ENCODE measurements around the gene RBM3.
A peak's percentile ranks its signal among the peaks of the same experiment; 100 is the strongest.

Gene RBM3

DNA sequence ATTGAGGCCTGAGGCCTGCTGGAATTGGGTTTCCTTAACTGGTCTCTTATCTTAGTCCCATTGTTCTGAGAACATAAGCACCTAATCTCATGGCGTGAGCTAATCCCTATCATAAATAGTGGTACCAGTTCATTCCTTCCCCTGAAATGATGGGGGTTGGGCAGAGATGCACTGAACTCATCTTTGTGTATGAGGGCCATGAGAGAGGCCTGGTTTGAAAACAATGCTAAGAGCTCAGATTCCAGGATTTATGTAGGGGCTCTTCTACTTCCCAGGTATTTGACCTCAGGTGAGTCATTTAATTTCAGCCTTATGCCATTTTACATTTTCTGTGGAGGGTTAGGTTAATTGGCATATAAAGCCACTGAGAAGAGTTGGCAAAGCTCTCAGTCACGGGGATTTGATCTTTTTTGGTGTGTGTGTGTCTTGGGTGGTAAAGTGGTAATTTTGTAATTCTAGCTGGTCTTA lies 4.4 kb downstream of the RBM3 start:
- no peak for DNase-seq

DNA sequence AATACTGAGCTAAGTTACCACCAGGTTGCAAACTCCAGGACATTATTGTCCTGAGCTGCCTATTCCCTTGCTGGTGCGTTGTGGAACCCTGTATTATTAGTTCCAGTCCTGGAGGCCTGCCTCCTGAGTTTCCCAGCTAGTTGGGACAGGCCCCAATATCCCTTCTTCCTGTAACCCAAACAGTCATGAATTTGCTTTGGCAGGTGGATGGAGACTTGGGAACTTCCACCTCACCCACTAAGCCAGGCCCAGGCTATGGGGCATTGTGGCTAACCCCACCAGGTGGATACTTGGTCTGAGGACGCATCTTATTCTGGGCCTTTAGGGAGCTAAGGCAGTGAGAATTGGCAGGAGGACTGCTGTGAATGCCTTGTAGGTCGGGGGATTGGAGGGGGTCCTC lies 5.0 kb downstream of the RBM3 start:
- no peak for DNase-seq

DNA sequence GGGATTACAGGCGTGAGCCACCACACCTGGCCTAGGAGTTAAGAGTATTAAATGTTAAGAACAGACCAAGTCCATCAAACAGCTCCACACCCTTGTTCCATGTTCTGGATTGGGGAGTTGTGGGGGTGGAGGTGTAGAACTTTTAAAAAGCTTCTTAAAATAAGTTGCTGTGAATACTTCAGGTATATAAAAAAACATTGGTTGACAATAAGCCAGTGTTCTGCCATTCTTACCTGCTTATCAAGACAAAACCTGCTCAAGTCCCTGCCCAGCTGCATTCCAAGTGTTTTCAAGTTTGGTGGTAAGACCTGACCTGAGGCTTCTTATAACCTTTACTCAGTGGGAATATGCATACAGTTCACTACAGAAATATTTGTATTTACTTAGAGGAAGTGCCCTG lies 6.4 kb downstream of the RBM3 start:
- no peak for DNase-seq

GRCh38 chrX:48584698-48585097 lies 10.4 kb downstream of the RBM3 start:
- no peak for DNase-seq

DNA sequence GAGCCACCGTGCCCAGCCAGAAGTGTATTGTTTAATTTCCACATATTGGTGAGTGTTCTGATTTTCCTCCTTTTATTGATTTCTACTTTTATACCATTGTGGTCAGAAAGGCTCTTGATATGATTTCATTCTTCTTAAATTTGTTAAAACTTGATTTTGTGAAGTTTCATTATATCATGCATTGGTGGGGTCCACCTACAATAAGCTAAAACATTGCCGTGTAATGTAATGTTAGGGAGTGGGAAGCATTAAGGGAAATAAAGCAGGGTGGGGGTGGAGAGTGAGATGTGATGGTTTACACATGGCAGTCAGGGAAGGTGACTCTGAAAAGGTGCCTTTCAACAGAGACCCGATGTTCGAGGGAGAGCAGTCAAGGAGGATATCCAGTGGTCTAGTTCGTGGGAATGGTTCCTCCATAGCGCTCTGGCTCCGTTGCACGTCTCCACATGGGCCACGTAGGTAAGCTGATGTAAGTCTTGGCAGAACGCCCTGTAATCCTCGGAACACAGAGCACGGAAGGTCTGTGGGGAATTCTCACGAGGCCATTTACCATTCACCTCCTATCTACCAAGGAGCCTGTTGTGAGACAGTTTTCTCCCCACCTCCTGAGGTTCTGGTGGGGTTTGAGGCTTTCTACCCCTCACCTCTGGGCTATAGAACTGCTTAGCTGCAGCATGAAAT lies 15.3 kb downstream of the RBM3 start:
- no peak for DNase-seq

DNA sequence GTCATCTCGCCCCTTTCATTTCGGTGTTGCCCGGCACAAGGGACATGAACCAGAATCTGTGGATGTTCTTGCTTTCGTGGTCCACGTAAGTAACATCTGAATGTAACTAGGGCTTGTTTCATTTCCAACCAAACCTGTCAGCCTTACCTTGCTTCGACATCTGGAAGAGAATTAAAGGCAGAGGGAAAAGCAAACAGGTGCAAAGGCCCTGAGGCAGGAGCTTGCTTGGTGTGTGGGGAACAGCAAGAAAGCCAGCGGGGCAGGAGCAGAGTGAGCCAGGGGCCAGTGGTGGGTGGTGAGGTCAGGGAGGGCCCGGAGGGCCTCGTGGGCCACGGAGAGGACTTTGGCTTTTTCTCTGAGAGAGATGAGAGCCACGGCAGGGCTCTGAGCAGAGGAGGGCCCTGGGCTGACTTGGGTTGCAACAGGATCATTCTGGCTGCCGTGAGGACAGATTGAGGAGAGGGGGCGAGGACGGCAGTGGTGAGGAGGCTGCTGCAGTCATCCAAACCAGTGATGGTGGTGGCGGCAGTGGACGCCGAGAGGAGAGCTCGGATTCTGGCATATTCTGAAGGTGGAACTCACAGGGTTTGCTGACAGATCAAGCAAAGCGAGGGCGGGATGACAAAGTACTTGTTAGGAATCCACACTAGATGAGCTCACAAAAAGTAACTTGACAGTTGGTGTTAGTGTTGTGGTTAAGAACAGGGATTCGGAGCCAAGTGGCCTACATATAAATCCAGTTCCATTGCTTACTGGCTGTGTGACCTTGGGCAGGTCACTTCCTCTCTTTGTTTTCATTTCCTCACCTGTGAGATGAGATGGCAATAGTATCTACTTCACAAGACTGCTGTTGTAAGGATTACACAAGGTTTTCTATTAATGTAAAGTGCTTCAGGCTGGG lies 16.2 kb downstream of the RBM3 start:
- no peak for DNase-seq

DNA sequence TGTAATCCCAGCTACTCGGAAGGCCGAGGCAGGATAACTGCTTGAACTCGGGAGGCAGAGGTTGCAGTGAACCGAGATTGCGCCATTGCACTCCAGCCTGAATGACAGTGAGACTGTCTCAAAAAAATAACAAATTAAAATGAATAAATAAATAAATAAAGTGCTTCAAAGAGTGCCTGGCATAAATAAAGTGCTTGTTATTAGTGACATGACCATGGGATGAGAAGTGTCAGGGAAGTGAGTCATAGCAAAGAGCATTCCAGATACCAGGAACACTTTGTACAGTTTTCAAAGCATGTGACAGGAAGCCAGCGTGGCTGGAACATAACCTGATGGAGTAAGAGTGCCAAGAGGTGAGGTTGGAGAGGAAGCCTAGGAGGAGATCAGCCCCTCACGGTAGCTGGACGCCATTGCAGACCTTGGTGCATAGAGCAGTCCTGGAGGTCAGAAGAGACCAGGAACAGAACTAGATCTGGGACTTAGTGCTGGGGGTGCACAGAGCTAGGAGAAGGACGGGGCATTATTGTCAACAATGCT lies 17.0 kb downstream of the RBM3 start:
- DNase-seq = no peak

DNA sequence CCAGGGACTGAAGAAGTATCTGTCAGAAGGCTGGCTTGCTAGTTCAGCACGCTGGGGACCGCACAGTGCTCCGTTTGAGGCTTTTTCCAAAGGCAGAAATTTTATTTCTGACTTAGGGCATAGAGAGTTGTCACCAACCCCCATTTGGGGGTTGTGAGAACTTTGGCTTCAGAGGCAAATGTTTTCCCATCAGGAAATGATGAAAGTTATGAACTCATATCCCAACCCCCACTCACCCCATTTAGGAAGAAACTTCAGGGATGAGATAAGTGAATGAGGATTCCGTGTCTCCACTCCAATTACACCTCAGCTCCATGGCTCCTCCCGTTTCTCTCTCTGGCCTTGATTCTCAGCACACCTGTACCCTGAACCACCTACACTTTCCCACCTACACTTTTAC lies 18.7 kb downstream of the RBM3 start:
- no peak for DNase-seq

GRCh38 chrX:48595929-48596328 lies 21.6 kb downstream of the RBM3 start:
- no peak for DNase-seq

DNA sequence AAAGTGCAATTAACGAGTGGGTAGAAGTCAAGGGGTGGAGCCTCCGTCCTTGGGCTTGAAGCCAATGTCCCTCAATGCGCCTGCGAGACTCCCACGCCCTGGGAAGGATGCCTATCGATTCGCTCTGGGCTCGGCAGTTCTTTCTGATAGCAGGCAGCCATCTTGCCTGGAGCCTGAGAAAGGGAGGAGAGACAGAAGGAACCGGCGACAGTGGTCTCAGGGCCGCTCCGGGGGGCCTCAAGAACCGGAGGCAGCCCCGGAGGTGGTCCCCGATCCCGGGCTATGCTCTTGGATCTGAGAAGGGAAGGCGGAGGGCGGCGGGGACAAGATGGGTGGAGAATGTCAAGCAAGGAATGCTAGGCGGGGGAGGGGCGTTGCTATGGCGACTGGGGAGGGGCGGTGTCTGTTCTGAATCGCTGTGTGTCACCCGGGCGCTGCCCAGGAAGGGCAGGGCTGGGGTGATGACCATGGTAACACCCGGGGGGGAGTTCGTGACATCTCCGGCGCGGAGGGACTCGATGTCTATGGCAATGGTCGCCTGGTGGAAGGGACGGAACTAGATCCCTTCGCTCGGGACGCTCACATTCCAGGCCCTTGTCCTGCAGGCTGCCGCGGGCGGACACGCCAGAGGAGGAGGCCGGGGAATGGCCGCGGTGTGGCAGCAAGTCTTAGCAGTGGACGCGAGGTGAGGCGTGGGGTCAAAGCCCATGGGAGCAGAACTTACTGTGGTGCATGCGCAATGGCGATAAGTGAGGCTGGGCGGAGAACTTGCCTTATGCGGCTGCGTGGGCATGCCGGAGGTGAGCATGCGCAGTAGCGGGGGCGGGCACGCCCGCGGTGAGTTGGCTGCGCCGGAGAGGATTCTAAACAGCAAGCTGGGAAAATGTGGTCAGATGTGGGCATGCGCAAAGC lies 23.3 kb downstream of the RBM3 start, which contains the start of gene WDR13:
Gene WDR13, plus strand, starts transcription at position 140 of the 912 bp plus-strand sequence. Its CDS starts 505 bp downstream, at position 645.
- peak; percentile 80 for DNase-seq

DNA sequence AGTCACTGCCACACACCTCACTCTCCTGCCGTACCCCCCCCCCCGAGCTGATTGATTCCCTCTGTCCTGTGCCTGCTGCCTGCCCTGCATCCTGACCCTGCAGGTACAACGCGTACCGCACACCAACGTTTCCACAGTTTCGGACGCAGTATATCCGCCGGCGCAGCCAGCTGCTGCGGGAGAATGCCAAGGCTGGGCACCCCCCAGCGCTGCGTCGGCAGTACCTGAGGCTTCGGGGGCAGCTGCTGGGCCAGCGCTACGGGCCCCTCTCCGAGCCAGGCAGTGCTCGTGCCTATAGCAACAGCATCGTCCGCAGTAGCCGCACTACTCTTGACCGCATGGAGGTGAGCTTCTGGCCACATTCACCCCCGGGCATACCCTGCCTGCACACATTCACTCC lies 24.3 kb downstream of the RBM3 start:
- no peak for DNase-seq

DNA sequence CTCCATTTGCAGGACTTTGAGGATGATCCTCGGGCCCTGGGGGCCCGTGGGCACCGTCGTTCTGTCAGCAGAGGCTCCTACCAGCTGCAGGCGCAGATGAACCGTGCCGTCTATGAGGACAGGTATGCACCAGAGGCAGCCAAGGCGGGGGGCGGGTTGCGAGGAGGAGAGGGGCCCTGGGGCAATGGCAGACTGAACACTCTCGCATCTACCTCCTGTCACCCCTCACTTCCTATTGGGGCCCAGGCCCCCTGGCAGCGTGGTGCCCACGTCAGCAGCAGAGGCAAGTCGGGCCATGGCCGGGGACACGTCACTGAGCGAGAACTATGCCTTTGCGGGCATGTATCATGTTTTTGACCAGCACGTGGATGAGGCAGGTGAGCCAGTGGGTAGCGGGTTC lies 25.1 kb downstream of the RBM3 start:
- no peak for DNase-seq

GRCh38 chrX:48600226-48600625 lies 25.9 kb downstream of the RBM3 start:
- DNase-seq = no peak

- no peak for DNase-seq
Measured at GRCh38 chrX:48601741-48602394, 27.6 kb downstream of the RBM3 start.

DNA sequence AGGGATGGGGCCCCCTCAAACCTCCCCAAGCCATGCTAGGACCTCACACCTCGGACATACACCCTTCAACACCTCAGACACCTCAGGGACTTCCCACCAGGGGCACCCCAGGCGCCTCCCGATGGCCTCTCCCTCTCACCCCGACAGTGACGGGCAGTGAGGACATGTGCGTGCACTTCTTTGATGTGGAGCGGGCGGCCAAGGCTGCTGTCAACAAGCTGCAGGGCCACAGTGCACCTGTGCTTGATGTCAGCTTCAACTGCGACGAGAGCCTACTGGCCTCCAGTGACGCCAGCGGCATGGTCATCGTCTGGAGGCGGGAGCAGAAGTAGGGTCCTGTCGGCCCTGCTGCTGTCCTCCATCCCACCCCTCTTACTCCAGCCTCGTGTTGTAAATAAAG lies 30.4 kb downstream of the RBM3 start:
- no peak for DNase-seq

DNA sequence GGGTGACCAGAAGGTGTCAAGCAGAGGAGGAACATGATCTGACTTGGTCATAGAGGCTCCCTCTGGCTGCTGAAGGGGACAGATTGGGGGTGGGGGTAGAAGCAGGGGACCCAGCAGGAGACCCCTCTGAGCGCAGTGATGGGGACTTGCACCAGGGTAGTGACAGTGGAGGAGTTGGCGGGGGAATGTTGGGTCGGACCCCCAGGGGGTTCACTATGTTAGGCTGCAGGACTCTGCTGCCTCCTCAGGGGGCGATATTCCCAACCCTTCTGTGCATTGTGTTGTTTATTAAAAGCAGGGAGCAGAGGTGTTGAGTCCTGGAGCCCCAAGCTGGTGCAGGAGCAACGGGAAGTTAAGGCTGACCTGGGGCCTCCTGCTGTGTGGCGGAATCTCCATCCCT lies 31.8 kb downstream of the RBM3 start:
- no peak for DNase-seq

- no peak for DNase-seq
Measured at GRCh38 chrX:48611703-48612102, 37.4 kb downstream of the RBM3 start.

GRCh38 chrX:48613502-48614160 lies 39.3 kb downstream of the RBM3 start:
- no peak for DNase-seq

DNA sequence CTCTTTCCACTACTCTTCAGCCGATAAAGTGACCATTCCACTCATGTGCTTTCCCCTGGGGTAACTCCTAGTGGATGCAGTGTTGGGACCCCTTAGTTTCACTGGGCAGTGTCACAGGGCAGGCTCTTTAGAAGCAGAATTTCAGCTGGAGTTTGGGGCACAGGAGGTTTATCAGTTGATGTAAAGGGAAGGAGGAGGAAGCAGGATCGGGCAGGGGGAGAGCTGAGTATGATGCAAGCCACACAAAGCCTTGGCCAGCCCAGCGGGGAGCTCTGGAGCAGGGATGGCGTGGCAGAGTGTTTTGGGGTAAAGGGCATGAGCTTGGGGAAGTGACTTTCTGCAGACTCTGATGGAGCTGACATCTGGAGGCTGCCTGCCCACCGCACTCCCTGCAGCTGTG lies 42.3 kb downstream of the RBM3 start:
- DNase-seq = no peak

DNA sequence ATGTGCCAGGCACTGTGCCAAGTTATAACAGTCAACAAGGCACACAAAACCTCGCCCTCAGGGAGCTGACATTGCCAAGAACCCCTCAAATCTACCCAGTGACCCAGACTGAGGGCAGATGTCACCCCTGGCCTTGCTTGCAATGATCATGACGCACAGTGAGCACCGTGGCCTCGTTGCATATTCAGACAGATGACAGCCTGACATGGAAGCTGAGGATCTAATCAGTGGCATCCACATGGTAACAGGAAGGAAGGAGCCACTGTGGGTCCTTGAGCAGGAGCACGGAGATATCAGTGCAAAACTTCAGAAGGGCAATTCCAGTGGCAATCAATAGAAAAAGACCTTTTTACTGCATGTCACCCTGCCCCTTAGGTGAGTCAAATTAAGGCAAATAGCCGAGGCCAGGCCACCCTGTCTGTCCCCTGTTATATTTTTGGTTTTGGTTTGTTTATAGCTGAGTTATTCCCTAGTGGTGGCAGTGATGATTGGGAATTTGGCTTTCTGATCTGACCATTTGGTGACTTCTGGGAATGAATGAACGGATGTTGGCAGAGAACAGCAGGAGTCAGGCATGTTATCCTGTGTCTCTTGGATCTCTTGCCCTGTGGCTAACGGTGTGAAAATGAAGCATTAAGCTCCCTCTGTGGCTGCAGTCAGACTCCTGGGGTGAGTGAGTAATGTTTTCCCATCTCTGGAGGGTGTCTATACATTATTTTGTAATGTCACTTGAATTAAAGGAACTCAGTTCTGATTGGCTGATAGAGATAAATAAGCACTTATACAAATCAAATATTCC lies 43.5 kb downstream of the RBM3 start:
- peak; percentile 54 for DNase-seq

All from NCI-H446 treated with DMSO at 0.1 percent for 48 hours (cell line).